Activated naive CD8-positive, alpha-beta T cell treated with anti-CD3 and anti-CD28 coated beads, Interleukin-2, amount 50 U/mL, for 24 hours (primary cell): ENCODE results near the gene ZNF154.

ENCODE experiments used
- ATAC-seq: fragments of 150-1000 bp; cut with Tn5 transposase; one replicate; pipeline ENCODE4 v1.10.0; 2021
- DNase-seq: peaks from one replicate; pipeline ENCODE4 v3.0.0; 2021
- H3K27ac Mint-ChIP-seq: one replicate; pipeline ENCODE4 v1.8.0; 2021; ENCODE audit warnings: mild to moderate bottlenecking, mixed read lengths
- H3K27me3 Mint-ChIP-seq: one replicate; pipeline ENCODE4 v1.8.0; 2021; ENCODE audit warnings: mixed read lengths
- H3K36me3 Mint-ChIP-seq: one replicate; pipeline ENCODE4 v1.8.0; 2021; ENCODE audit warnings: low read depth, mixed read lengths
- H3K4me1 Mint-ChIP-seq: one replicate; pipeline ENCODE4 v1.8.0; 2021; ENCODE audit warnings: mixed read lengths
- H3K4me3 Mint-ChIP-seq: one replicate; pipeline ENCODE4 v1.8.0; 2021; ENCODE audit warnings: mild to moderate bottlenecking, moderate library complexity, mixed read lengths
- H3K9me3 Mint-ChIP-seq: one replicate; pipeline ENCODE4 v1.8.0; 2021; ENCODE audit warnings: mixed read lengths

Gene ZNF154

GRCh38 chr19:57706346-57706745, 2.7 kb downstream of the ZNF154 start:
- H3K27me3 Mint-ChIP-seq = peaks cover 6% of the 10 kb centered on the region
- ATAC-seq (no peak), DNase-seq (no peak)
- H3K36me3 Mint-ChIP-seq = peaks cover 80% of the 10 kb centered on the region
- peaks cover 26% of the 10 kb centered on the region for H3K4me1 Mint-ChIP-seq
- peaks cover 58% of the 10 kb centered on the region for H3K9me3 Mint-ChIP-seq
- no peak overlapping the region for H3K4me3 Mint-ChIP-seq
- H3K27ac Mint-ChIP-seq = no peak overlapping the region

GRCh38 chr19:57701625-57702024, 7.4 kb downstream of the ZNF154 start:
- Mint-ChIP-seq H3K4me1 (peaks cover 7% of the 10 kb centered on the region), H3K4me3 (no peak overlapping the region), H3K9me3 (peaks cover 72% of the 10 kb centered on the region), H3K36me3 (peaks cover 86% of the 10 kb centered on the region), H3K27ac (no peak overlapping the region), H3K27me3 (no peaks in the 10 kb centered on the region)
- ATAC-seq = no peak
- DNase-seq = no peak

DNA sequence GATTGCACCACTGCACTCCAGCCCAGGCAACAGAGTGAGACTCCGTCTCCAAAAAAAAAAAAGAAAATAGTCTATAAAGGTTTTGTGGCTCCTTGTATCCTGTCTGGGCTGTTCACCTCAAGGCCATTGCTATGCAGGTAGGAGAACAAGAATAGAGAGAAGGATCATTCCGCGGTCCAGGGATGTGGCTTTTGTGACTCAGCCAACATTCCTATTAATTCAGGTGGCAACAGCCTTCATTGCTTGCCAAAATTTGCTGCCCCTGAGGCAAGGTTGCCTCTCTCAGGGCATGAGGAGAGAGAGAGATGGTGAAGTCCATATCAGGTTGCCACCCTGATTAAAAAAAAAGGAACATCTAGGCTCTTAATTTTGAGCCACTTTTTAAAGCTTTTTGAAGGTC, 19.3 kb downstream of the ZNF154 start:
- H3K4me3 Mint-ChIP-seq = no peak overlapping the region
- peaks cover 70% of the 10 kb centered on the region for H3K9me3 Mint-ChIP-seq
- H3K27me3 Mint-ChIP-seq = no peaks in the 10 kb centered on the region
- DNase-seq = no peak
- no peak overlapping the region for H3K27ac Mint-ChIP-seq
- H3K36me3 Mint-ChIP-seq = peaks cover 87% of the 10 kb centered on the region
- ATAC-seq = no peak
- H3K4me1 Mint-ChIP-seq = peaks cover 3% of the 10 kb centered on the region

DNA sequence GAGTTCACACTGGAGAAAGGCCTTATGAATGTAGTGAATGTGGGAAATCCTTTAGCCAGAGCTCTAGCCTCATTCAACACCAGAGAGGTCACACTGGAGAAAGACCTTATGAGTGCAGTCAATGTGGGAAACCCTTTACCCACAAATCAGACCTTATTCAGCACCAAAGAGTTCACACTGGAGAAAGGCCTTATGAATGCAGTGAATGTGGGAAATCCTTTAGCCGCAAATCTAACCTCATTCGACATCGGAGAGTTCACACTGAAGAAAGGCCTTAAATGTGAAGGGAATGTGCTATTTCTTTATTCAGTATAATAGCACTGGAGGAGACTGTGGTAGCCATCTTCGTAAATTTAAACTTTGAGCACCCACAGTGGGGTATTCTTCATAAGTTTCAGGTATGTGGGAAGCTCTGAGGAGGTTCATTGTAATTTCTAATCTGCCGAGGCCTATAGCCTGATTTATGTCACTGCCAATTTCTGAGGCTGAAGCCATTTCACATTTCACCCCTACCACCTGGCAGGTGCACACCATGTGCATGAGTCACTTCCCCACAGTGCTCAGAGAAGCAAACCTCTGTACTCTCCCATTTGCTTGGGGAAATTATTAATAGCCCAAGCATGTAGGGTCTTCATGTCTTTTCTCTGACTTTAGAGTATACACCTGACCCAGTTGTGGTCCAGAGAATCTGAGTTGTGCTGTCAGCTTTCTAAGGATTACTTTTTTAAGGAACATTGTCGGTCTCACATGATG, 20.8 kb downstream of the ZNF154 start:
- ATAC-seq (no peak), DNase-seq (no peak)
- H3K4me3 Mint-ChIP-seq = no peak overlapping the region
- H3K27me3 Mint-ChIP-seq = no peaks in the 10 kb centered on the region
- peaks cover 16% of the 10 kb centered on the region for H3K4me1 Mint-ChIP-seq
- H3K9me3 Mint-ChIP-seq = peaks cover 75% of the 10 kb centered on the region
- peaks cover 91% of the 10 kb centered on the region for H3K36me3 Mint-ChIP-seq
- no peak overlapping the region for H3K27ac Mint-ChIP-seq

DNA sequence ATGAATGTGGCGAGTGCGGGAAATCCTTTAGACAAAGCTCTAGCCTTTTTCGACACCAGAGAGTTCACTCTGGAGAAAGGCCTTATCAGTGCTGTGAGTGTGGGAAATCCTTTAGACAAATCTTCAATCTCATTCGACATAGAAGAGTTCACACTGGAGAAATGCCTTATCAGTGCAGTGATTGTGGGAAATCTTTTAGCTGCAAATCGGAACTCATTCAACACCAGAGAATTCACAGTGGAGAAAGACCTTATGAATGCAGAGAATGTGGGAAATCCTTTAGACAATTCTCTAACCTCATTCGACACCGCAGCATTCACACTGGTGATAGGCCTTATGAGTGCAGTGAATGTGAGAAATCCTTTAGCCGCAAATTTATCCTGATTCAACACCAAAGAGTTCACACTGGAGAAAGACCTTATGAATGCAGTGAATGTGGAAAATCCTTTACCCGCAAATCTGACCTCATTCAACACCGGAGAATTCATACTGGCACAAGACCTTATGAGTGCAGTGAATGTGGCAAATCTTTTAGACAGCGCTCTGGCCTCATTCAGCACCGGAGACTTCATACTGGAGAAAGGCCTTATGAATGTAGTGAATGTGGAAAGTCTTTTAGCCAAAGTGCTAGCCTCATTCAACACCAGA, 21.5 kb downstream of the ZNF154 start:
- peaks cover 77% of the 10 kb centered on the region for H3K9me3 Mint-ChIP-seq
- peaks cover 92% of the 10 kb centered on the region for H3K36me3 Mint-ChIP-seq
- H3K4me1 Mint-ChIP-seq = peaks cover 23% of the 10 kb centered on the region
- H3K27me3 Mint-ChIP-seq = no peaks in the 10 kb centered on the region
- no peak for DNase-seq
- H3K4me3 Mint-ChIP-seq = no peak overlapping the region
- H3K27ac Mint-ChIP-seq = no peak overlapping the region
- ATAC-seq = no peak

DNA sequence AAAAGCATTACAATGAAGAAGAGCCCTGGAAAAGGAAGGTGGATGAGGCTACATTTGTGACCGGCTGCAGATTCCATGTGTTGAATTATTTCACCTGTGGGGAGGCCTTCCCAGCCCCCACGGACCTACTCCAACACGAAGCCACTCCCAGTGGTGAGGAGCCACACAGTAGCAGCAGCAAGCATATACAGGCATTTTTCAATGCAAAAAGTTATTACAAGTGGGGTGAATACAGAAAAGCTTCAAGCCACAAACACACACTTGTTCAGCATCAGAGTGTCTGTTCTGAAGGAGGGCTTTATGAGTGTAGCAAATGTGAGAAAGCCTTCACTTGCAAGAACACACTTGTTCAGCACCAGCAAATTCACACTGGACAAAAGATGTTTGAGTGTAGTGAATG, 22.3 kb downstream of the ZNF154 start:
- no peaks in the 10 kb centered on the region for H3K27me3 Mint-ChIP-seq
- H3K4me3 Mint-ChIP-seq = no peak overlapping the region
- H3K36me3 Mint-ChIP-seq = peaks cover 94% of the 10 kb centered on the region
- peaks cover 80% of the 10 kb centered on the region for H3K9me3 Mint-ChIP-seq
- H3K27ac Mint-ChIP-seq = no peak overlapping the region
- peaks cover 29% of the 10 kb centered on the region for H3K4me1 Mint-ChIP-seq
- DNase-seq (no peak), ATAC-seq (no peak)

DNA sequence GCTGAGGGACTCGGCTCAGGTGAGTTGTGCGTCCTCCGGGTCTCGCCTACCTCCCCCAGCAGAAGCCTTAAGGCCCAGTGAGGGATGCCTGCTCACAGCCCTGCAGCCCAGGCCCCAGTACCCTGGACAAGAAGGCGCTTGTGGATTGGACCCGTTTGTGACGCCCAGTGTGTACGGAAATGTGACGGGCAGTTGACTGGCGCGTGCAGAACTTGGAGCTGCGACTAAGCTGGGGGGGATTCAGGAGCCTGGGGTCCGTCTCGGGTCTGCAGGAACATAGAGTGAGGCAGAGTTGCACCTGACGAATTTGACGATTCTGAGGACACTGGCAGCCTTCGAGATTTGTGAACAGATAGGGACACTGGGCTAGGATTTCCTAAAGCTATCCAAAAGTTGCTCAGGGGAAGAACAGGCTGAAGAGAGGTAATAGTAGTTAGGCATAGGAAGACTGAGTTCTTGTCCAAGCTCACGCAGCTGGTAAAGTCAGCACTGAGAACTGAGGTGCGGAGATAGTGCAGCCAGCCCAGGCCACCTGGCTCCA, 26.7 kb downstream of the ZNF154 start:
- Mint-ChIP-seq H3K27me3 (peaks cover under 1% of the 10 kb centered on the region), H3K4me3 (peak overlapping the region; percentile 90), H3K4me1 (peaks cover 34% of the 10 kb centered on the region), H3K9me3 (peaks cover 62% of the 10 kb centered on the region), H3K36me3 (peaks cover 64% of the 10 kb centered on the region), H3K27ac (peak overlapping the region; percentile 93)
- DNase-seq (no peak), ATAC-seq (no peak)

GRCh38 chr19:57675881-57676280, 33.1 kb downstream of the ZNF154 start:
- Mint-ChIP-seq H3K4me1 (no peaks in the 10 kb centered on the region), H3K27ac (no peak overlapping the region), H3K4me3 (no peak overlapping the region), H3K36me3 (peaks cover 9% of the 10 kb centered on the region), H3K9me3 (peaks cover 16% of the 10 kb centered on the region), H3K27me3 (peaks cover 10% of the 10 kb centered on the region)
- no peak for ATAC-seq
- DNase-seq = no peak

DNA sequence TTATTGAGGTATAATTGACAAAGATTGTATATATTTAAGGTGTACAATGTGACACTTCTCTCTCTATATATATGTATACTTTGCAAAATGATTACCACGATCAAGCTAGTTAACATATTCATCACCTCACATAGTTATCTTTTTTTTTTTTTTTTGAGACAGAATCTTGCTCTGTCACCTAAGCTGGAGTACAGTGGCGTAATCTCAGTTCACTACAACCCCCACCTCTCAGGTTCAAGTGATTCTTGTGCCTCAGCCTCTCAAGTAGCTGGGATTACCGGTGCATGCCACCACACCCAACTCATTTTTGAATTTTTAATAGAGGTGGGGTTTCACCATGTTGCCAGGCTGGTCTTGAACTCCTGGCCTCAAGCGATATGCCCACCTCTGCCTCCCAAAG, 36.5 kb downstream of the ZNF154 start:
- no peak for ATAC-seq
- peaks cover 23% of the 10 kb centered on the region for H3K27me3 Mint-ChIP-seq
- H3K9me3 Mint-ChIP-seq = peaks cover 8% of the 10 kb centered on the region
- peaks cover 4% of the 10 kb centered on the region for H3K36me3 Mint-ChIP-seq
- no peaks in the 10 kb centered on the region for H3K4me1 Mint-ChIP-seq
- no peak overlapping the region for H3K4me3 Mint-ChIP-seq
- no peak overlapping the region for H3K27ac Mint-ChIP-seq
- DNase-seq = no peak

DNA sequence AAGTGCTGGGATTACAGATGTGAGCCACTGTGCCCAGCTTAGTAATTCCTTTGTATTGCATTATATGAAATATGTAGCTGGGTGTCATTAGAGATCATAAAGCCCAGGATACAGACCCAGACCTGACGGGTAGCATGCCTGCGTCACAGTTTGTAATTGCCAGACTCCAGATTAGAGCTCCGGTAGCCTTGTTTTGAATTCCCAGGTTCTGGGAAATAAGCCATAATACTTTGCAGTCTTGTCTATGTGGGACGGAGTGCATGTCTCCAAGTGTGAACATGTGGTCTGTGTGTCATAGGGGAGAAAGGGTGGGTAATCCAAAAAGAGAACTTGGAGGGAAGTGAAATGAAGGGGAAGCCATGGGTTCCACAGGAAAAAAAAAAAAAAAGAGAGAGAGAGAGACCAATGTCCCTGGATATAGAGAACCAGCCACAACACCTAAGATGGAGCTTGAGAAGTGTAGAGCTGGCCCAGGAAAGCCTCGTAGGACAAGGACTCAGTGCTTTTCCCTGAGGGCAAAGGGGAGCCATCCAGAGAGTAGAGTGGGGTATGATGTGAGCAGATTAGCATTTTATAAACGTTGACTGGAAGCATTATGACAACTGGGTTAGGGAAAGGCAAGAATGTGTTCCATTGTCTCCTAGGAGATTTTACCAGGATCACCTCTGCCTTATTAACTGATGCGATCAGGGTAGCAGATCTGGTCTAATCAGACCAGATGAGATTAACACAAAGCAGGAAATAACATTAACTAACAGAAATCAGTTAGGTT, 37.7 kb downstream of the ZNF154 start:
- no peak overlapping the region for H3K4me3 Mint-ChIP-seq
- H3K9me3 Mint-ChIP-seq = peaks cover 3% of the 10 kb centered on the region
- H3K4me1 Mint-ChIP-seq = no peaks in the 10 kb centered on the region
- DNase-seq (no peak), ATAC-seq (no peak)
- H3K27ac Mint-ChIP-seq = no peak overlapping the region
- H3K36me3 Mint-ChIP-seq = peaks cover 3% of the 10 kb centered on the region
- H3K27me3 Mint-ChIP-seq = peaks cover 19% of the 10 kb centered on the region

DNA sequence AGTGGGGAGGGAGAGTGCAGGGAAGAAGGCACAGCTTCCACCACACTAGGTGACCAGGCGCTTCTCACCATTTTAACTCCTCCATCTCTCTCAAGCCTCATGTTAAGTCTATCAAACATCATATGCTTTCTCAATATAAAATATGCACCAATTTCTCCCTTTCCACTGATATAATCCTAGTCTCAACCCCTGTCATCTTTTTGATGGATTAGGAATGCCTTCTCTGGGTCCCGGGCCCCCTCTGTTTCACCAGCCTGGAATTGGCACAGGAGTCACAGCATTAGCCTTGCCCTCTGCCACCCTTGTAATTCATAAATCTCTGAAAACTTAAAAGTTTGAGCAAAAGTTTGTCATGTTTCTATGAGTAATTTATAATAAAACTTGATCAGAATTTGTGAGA, 40.4 kb downstream of the ZNF154 start, which contains the start of gene ZSCAN4:
TSS of gene ZSCAN4 (plus strand) at position 301 of the 400 bp plus-strand sequence. CDS start 7,211 bp downstream, outside the sequence.
- peaks cover 37% of the 10 kb centered on the region for H3K27me3 Mint-ChIP-seq
- no peak within 1 kb of the TSS for H3K27ac Mint-ChIP-seq
- peaks cover 2% of the 10 kb centered on the region for H3K4me1 Mint-ChIP-seq
- H3K4me3 Mint-ChIP-seq = no peak within 1 kb of the TSS
- no peak for ATAC-seq
- no peaks in the 10 kb centered on the region for H3K36me3 Mint-ChIP-seq
- peaks cover 3% of the 10 kb centered on the region for H3K9me3 Mint-ChIP-seq
- no peak for DNase-seq

DNA sequence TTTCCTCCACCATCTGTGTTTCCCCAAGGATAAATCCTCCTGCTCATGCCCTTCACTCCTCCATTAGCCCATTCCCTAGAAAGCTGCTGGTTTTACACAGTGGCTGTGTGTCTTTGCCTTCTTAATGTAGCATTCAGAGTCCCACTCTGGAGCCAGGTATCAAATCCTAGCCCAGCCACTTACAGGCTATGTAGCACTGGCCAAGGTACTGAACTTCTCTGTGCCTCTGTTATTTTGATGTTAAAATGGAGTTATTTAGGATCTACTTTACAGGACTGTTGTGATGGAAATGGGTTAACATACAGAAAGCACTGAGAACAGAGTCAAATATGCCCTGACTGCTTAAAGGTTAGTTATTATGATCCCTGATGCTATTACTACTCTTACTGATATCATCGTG, 41.8 kb downstream of the ZNF154 start:
- no peak overlapping the region for H3K4me3 Mint-ChIP-seq

DNA sequence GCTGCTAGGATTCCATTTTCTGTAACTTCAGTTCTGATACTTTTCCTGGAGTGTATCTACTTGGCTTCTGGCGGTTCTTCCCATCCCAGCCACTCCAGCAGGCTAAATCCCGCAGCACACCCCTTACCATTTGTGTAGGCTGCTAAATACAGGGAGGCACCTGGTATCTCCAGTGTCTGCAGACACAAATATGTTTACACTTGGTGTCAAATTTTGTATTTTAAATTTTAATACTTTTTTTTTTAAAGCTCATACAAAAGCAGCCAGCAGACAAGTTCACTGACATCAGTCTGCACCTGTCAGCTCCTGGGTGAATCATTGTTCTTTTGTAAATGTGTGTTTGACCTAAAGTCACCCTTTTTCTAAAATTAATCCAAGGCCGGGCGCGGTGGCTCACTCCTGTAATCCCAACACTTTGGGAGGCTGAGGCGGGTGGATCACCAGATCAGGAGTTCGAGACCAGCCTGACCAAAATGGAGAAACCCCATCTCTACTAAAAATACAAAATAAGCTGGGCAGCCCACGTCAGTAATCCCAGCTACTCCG, 43.7 kb downstream of the ZNF154 start:
- Mint-ChIP-seq H3K27me3 (peaks cover 42% of the 10 kb centered on the region), H3K9me3 (peaks cover 3% of the 10 kb centered on the region), H3K4me3 (peak overlapping the region; percentile 21), H3K36me3 (no peaks in the 10 kb centered on the region), H3K4me1 (peaks cover 2% of the 10 kb centered on the region), H3K27ac (no peak overlapping the region)
- ATAC-seq = no peak
- DNase-seq = no peak

More for the DNA sequence above, 41.8 kb downstream of the ZNF154 start:
- Mint-ChIP-seq H3K36me3 (no peaks in the 10 kb centered on the region), H3K9me3 (peaks cover 3% of the 10 kb centered on the region), H3K4me1 (peaks cover 2% of the 10 kb centered on the region), H3K27ac (no peak overlapping the region), H3K27me3 (peaks cover 45% of the 10 kb centered on the region)
- DNase-seq = no peak
- ATAC-seq = no peak
